GM12864 (cell line): ENCODE data around the gene TLX1.

ENCODE experiments used
- DNase-seq: peaks from one replicate; pipeline ENCODE4 v3.0.0-alpha.2; 2011; ENCODE audit warnings: low read depth
- H3K4me3 ChIP-seq: 2 replicates; pipeline ENCODE4 v1.5.1; 2011; ENCODE audit warnings: mild to moderate bottlenecking, low read depth, low read length, control low read depth
- CTCF ChIP-seq: IDR thresholded peaks from 2 replicates; pipeline ENCODE4 v1.5.1; 2011; ENCODE audit warnings: low read depth, mild to moderate bottlenecking, moderate library complexity, low read length, control low read depth, inconsistent platforms; ENCODE audit errors: missing control alignments

TLX1 gene

GRCh38 chr10:101139421-101139911, 8.4 kb downstream of the TLX1 start:
- no peak for TF ChIP-seq CTCF
- no peak for DNase-seq
- H3K4me3 ChIP-seq = no peak overlapping the region

- H3K4me3 ChIP-seq = no peak overlapping the region
- no peak for TF ChIP-seq CTCF
- DNase-seq = no peak
Measured at GRCh38 chr10:101140084-101140949, 9.2 kb downstream of the TLX1 start.

- no peak overlapping the region for H3K4me3 ChIP-seq
- TF ChIP-seq CTCF = no peak
- DNase-seq = no peak
Measured at GRCh38 chr10:101140950-101141615, 10.0 kb downstream of the TLX1 start.

GRCh38 chr10:101141616-101142532, 10.8 kb downstream of the TLX1 start:
- TF ChIP-seq CTCF = peak; percentile 96
- no peak overlapping the region for H3K4me3 ChIP-seq
- DNase-seq = peak; percentile 29

GRCh38 chr10:101142533-101143344, 11.6 kb downstream of the TLX1 start:
- H3K4me3 ChIP-seq = no peak overlapping the region
- TF ChIP-seq CTCF = no peak
- no peak for DNase-seq

DNA sequence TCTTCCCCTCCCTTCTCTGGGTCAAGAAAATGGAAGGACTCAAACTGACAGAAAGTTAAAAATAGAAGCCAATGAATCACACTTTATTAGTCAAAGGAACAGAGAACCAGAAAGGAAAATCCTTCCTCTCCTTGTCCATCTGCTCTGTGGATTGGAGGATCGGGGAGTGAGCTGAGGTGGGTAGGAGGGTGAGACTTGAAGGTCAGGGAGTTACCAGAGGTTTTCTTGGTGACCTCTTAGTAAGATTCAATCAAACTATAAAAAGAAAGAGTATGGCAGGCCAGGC, 12.2 kb downstream of the TLX1 start:
- H3K4me3 ChIP-seq = no peak overlapping the region
- no peak for TF ChIP-seq CTCF
- DNase-seq = no peak
